Activated CD4-positive, alpha-beta T cell treated with anti-CD3 and anti-CD28 coated beads, Interleukin-10, Interleukin-2, amounts not matched to agents 100 ng/mL and 50 ng/mL, durations not matched to agents 16 hours and 8 hours (primary cell): ENCODE data around the gene FADD.
A peak's percentile ranks its signal among the peaks of the same experiment; 100 is the strongest.

Experiments
- DNase-seq: peaks from one replicate; pipeline ENCODE4 v3.0.0-alpha.2; 2020

FADD gene

DNA sequence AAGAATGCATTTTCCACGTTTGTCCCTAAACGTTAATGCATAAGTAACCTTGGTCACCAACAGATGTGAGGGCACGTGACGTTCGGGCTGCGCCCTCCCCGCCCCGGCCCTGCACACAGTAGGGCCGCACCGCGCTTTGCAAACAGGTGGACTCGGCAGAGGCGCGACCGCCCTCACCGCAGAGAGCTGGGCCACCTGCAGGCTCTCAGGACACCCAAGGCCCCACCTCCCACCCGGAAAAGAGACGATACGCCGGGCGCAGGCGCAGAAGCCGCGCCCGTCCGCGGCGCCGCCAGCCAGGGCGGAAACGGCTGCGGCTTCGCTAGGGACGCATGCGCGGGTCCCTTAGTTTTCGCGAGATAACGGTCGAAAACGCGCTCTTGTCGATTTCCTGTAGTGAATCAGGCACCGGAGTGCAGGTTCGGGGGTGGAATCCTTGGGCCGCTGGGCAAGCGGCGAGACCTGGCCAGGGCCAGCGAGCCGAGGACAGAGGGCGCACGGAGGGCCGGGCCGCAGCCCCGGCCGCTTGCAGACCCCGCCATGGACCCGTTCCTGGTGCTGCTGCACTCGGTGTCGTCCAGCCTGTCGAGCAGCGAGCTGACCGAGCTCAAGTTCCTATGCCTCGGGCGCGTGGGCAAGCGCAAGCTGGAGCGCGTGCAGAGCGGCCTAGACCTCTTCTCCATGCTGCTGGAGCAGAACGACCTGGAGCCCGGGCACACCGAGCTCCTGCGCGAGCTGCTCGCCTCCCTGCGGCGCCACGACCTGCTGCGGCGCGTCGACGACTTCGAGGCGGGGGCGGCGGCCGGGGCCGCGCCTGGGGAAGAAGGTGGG is at the start of gene FADD:
TSS of gene FADD (plus strand) at position 377 of the 831 bp plus-strand sequence. CDS start at position 541, 164 bp downstream.
- DNase-seq = peak; percentile 94

GRCh38 chr11:70155386-70155785 is 47.7 kb upstream of the FADD start:
- DNase-seq = no peak

DNA sequence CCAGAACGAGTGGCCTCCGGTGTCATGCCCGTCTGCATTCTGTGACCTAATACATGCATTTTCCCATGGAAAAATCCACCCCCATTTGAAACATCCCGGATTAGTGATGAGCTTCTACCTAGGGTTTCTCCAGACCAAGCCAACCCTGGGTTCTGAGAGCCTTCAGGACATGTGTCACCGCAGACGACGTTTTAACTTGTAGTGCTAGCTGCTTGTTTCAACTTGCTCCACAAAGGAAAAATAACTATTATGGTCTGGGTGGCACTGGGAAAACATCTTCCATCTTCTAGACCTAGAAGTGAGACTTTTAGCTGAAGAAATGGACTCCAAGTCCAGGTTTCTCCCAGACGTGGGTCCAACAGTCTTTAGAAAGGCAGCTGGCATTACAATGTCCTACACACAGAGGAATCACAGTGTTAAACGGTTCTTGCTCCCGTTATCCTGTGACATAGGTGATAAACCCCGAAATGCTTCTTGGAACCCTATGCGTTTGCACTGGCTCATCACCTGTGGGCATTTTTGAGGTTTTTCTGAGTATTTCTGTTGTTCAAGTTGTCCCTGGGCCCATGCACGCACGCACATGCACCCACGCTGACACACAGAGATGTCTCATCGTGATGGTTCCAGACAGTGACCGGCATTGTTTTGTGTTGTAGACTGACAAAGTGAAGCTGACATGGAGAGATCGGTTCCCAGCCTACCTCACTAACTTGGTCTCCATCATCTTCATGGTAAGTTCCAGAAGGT is 46.6 kb upstream of the FADD start:
- no peak for DNase-seq

DNA sequence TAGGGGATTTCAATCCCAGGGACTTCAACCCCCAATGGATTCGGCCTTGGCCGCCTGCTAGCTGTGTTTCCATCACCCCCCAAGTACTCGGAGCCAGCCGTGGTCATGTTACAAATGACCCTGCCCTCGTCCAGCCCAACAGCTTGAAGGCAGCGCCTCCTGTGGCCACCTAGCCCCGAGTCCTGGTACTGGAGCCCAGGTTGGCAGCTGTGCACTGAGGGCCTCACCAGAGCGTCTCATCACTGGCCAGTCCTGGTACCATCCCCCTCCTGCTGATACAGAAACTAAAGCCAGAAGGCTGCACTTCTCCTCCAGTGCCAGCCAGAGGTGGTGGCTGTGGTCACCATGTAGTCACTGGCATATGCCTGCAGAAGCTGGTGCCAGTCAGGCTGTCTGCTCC is 44.9 kb upstream of the FADD start:
- DNase-seq = no peak

- DNase-seq = no peak
These were observed 44.2 kb upstream of the FADD start for GRCh38 chr11:70158757-70159389.

- DNase-seq = no peak
These were observed 43.2 kb upstream of the FADD start for GRCh38 chr11:70159627-70160570.

DNA sequence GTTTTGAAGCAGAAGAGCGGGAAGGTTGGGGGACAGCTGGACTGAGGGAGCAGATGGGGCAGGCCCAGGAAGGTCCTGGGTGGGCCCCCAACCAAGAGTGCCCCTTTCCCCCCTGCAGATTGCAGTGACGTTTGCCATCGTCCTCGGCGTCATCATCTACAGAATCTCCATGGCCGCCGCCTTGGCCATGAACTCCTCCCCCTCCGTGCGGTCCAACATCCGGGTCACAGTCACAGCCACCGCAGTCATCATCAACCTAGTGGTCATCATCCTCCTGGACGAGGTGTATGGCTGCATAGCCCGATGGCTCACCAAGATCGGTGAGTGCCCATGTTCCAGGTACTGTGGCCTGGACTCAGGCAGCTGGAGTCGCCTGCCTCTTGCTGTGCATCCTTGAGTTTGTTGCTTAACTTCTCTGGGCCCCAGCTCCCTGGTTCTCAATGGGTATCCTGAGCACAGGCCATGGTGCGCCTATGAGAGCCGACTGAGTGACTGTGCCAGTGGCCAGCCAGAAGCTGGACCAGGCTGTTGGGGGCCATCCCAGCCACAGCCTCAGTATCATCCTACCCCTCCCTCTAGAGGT is 42.0 kb upstream of the FADD start:
- DNase-seq = no peak

GRCh38 chr11:70164705-70165104 is 38.4 kb upstream of the FADD start:
- DNase-seq = no peak

DNA sequence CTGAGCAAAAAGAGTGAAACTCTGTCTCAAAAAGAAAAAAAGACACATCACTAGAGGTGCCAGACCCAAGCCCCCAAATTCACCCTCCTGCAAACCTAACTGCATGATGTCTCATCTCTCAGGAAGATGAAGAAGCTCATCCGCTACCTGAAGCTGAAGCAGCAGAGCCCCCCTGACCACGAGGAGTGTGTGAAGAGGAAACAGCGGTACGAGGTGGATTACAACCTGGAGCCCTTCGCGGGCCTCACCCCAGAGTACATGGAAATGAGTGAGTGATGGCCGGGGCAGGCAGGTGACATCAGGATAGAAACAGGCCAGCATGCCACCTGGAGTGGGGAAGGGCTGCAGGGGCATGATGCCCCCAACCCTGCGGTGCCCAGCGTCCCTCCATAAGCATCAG is 36.0 kb upstream of the FADD start:
- DNase-seq = no peak

DNA sequence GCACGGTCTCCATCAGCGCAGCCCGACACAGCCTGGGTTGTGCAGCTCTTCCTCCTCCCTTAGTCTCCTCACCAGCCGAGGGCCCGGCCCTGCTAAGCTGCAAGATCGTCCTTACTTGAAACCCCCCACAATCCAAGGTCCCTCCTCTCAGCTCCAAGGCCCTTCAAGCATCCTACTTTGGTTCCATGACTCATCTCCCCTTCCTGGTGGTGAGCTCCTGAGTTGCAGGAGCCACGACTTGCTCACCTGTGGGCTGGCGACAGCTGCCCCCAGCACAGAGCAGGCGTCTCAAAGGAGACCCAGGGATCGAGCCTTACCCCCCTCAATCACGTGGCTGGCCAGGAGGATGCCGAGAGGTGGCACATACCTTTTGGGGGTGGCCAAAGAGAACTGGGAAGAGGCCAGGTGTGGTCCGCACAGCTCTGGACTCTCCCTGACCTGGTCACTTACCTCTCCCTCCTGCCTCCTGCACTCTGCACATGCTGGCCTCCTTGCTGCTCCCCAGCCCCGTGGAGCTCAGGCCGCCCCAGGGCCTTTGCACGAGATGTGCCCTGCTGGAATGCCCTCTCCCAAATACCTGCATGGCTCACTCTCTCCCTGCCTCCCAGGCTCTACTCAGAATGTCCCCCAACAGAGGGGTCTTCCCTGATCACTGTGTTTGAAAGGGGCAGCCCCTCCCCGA is 35.2 kb upstream of the FADD start:
- DNase-seq = no peak

DNA sequence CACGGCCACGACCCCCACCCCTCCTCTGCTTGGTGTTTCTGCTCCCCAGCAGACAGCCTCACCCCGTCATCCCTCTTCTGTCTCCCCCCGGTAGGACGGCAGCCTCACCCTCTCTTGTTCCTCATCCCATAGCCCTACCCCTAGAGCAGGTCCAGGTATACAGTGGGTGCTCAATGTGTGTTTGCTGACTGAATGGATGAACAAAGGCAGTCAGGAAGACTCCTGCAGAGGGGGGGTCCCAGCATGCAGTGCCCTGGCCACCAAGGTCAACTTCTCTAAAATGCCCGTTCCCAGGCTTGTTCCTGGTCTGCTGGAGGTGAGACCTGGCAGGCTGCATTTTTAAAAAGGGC is 34.7 kb upstream of the FADD start:
- DNase-seq = no peak

DNA sequence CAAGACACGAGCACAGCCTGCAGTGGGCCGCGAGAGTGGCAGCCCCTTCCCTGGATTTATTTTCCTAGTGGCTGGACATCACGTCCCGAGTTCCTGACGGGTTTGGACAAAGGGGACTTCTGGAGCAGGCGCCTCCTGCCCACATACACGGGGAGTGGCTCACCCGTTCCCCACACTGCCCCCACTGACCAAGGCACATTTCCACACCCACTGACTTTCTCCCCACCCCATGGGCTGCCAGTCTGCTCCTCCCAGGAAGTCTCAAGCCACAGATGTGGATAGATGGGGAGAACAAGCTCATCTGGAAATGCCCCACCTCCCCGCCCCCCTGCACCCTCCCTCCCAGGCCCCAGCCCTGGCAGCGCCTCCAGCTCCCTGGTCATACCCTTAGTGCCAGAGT is 34.0 kb upstream of the FADD start:
- DNase-seq = no peak

- DNase-seq = no peak
These were observed 33.5 kb upstream of the FADD start for GRCh38 chr11:70169632-70170031.

DNA sequence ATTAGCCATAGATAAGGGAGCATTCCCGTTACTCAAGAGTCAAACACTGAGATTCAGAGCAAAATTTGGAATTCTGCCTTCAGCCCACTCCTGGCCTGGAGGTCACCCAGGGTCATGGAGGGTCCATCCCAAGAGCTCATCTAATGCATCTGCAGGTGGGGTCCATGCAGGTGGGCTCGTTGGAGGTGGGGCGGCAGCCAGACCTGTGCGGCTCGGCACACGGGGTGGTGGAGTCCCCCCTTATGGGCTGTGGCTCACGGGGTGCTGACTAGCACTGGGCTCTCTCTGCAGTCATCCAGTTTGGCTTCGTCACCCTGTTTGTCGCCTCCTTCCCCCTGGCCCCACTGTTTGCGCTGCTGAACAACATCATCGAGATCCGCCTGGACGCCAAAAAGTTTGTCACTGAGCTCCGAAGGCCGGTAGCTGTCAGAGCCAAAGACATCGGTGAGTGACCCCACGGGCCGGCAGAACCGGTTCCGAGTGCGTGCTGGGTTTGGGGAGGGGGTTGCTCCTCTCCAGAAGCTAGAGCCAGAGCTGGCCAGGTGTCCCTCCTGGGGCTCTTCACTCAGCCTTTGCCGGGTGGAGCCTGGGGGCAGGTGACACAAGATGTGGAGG is 32.4 kb upstream of the FADD start:
- DNase-seq = no peak

- no peak for DNase-seq
These were observed 30.1 kb upstream of the FADD start for GRCh38 chr11:70173018-70173417.

- DNase-seq = no peak
These were observed 28.4 kb upstream of the FADD start for GRCh38 chr11:70174547-70175235.

- no peak for DNase-seq
These were observed 27.8 kb upstream of the FADD start for GRCh38 chr11:70175236-70175698.

DNA sequence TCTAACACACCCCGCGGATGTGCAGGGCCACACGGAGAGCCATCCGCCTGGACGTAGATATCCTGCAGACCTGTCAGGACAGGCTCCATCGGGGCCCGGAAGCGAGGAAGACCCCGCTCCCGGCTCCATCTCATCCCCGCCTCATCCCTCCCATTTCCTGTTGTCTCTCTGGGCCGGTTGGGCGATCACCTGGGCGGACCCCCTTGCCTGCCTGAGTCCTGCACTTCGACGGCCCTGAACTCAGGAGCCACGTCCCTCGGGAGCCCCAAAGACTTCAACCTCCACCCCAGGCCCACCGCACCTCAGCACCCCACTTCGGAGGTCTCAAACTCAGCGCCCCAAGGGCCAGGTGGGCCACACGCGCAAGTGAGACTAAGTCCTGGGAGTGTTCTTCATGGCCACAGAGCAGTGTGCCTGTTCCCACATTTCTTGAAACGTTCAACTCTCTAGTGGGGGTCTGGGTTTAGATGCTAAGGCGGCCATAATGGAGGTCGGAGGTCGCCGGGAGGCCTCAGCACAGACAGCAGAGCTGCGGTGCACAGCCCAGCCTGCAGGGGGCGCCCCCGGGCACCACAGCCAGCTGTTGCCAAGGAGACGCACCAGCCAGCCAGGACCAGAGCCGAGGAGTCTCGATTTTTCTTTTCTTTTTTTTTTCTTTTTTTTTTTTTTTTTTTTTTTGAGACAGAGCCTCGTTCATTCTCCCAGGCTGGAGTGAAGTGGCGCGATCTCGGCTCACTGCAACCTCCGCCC is 26.0 kb upstream of the FADD start:
- DNase-seq = peak; percentile 72

- DNase-seq = no peak
These were observed 22.2 kb upstream of the FADD start for GRCh38 chr11:70180906-70181305.

DNA sequence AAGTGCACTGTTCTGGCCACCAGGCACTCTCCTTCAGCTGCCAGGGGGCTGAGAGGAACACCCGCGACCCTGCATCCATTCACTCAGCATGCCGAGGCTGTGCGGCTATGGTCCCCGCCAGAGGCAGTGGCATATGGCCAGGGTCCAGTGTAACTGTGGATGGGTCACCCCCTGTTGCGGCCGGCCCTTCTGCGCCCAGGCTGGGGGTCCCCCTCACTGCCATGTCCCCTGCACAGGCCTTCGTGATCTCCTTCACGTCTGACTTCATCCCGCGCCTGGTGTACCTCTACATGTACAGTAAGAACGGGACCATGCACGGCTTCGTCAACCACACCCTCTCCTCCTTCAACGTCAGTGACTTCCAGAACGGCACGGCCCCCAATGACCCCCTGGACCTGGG is 20.8 kb upstream of the FADD start:
- no peak for DNase-seq
